Activated naive CD8-positive, alpha-beta T cell treated with anti-CD3 and anti-CD28 coated beads, Interleukin-2, amount 10 ng/mL, durations not matched to agents 7 days and 5 days (primary cell): Measurements from ENCODE around the gene TAF15. TPM values are rescaled to one million over a fixed set of nuclear protein-coding genes. Genes with fewer than 3 reads are reported as not detected.

Experiments used
- ATAC-seq: fragments of 150-1000 bp; cut with Tn5 transposase; one replicate; pipeline ENCODE4 v1.10.0; 2021; ENCODE audit warnings: low read depth, moderate library complexity
- POLR2A ChIA-PET: fragments of 350-600 bp; sonication (Branson Sonifier 250); formaldehyde crosslinking; loops from one replicate; lab custom pipeline; 2021; ENCODE audit warnings: antibody characterized with exemption; lab: Charles Lee
- DNase-seq: peaks from one replicate; pipeline ENCODE4 v3.0.0; 2021
- H3K27ac Mint-ChIP-seq: one replicate; pipeline ENCODE4 v1.8.0; 2022; ENCODE audit warnings: mild to moderate bottlenecking, mixed read lengths
- H3K27me3 Mint-ChIP-seq: one replicate; pipeline ENCODE4 v1.8.0; 2022; ENCODE audit warnings: mild to moderate bottlenecking, moderate library complexity, mixed read lengths
- H3K36me3 Mint-ChIP-seq: one replicate; pipeline ENCODE4 v1.8.0; 2021; ENCODE audit warnings: mild to moderate bottlenecking, mixed read lengths
- H3K4me1 Mint-ChIP-seq: one replicate; pipeline ENCODE4 v1.8.0; 2021; ENCODE audit warnings: mixed read lengths
- H3K4me3 Mint-ChIP-seq: one replicate; pipeline ENCODE4 v1.8.0; 2022; ENCODE audit warnings: mild to moderate bottlenecking, moderate library complexity, mixed read lengths
- H3K9me3 Mint-ChIP-seq: one replicate; pipeline ENCODE4 v1.8.0; 2021; ENCODE audit warnings: mixed read lengths
- total RNA-seq, 2 experiments: library from RNA; stranded (reverse); gene quantifications; one replicate each; pipeline ENCODE4 v1.2.3, GENCODE V29; 2021

The TAF15 gene
- total RNA-seq, 2 experiments from 2014 or later = 291 to 299 TPM

- H3K9me3 Mint-ChIP-seq = no peaks in the 10 kb centered on the region
- ATAC-seq = no peak
- no peak overlapping the region for H3K27ac Mint-ChIP-seq
- H3K36me3 Mint-ChIP-seq = no peaks in the 10 kb centered on the region
- peaks cover 64% of the 10 kb centered on the region for H3K27me3 Mint-ChIP-seq
- H3K4me1 Mint-ChIP-seq = peaks cover 16% of the 10 kb centered on the region
- POLR2A ChIA-PET = interaction anchor here (2.3 kb wide), 1 partner anchor 29 kb away, joined by 9 read pairs; no protein-coding TSS in a partner anchor
- DNase-seq = no peak
- no peak overlapping the region for H3K4me3 Mint-ChIP-seq
These were observed 16.0 kb upstream of the TAF15 start for GRCh38 chr17:35793257-35793656.

- peaks cover 12% of the 10 kb centered on the region for H3K4me1 Mint-ChIP-seq
- no peaks in the 10 kb centered on the region for H3K36me3 Mint-ChIP-seq
- DNase-seq (peak; percentile 66), ATAC-seq (peak; percentile 82)
- H3K27ac Mint-ChIP-seq = no peak within 1 kb of the TSS
- H3K4me3 Mint-ChIP-seq = peak within 1 kb of the TSS; percentile 76
- POLR2A ChIA-PET = interaction anchor here (0.5 to 4.0 kb wide), 5 partner anchors 9 to 205 kb away, joined by 3 to 21 read pairs (median 3); partner anchors contain the start of genes C17orf50 and TAF15
- no peaks in the 10 kb centered on the region for H3K9me3 Mint-ChIP-seq
- H3K27me3 Mint-ChIP-seq = peaks cover 64% of the 10 kb centered on the region
These were observed 14.0 kb upstream of the TAF15 start, which contains the start of gene MMP28 for GRCh38 chr17:35795007-35795870. TSS of gene MMP28 (minus strand) at chr17:35795641. CDS start at chr17:35795377, 264 bp downstream.

GRCh38 chr17:35795871-35796265 lies 13.4 kb upstream of the TAF15 start:
- peaks cover 13% of the 10 kb centered on the region for H3K4me1 Mint-ChIP-seq
- no peak for ATAC-seq
- peak overlapping the region; percentile 76 for H3K4me3 Mint-ChIP-seq
- no peak overlapping the region for H3K27ac Mint-ChIP-seq
- DNase-seq = no peak
- POLR2A ChIA-PET = interaction anchor here (0.7 to 4.0 kb wide), 3 partner anchors 9 to 205 kb away, joined by 3 to 21 read pairs (median 4); partner anchors contain the start of gene TAF15
- peaks cover 59% of the 10 kb centered on the region for H3K27me3 Mint-ChIP-seq
- no peaks in the 10 kb centered on the region for H3K36me3 Mint-ChIP-seq
- H3K9me3 Mint-ChIP-seq = no peaks in the 10 kb centered on the region

- Mint-ChIP-seq H3K27ac (no peak overlapping the region), H3K4me3 (no peak overlapping the region), H3K36me3 (no peaks in the 10 kb centered on the region), H3K4me1 (peaks cover 22% of the 10 kb centered on the region), H3K9me3 (no peaks in the 10 kb centered on the region), H3K27me3 (peaks cover 58% of the 10 kb centered on the region)
- ATAC-seq (no peak), DNase-seq (no peak)
- POLR2A ChIA-PET = interaction anchor here (4.0 kb wide), 1 partner anchor 12 kb away, joined by 21 read pairs; the partner anchor contains the start of gene TAF15
These were observed 12.3 kb upstream of the TAF15 start for GRCh38 chr17:35796942-35797341.

- Mint-ChIP-seq H3K4me3 (no peak overlapping the region), H3K9me3 (no peaks in the 10 kb centered on the region), H3K36me3 (no peaks in the 10 kb centered on the region), H3K4me1 (peaks cover 23% of the 10 kb centered on the region), H3K27ac (no peak overlapping the region), H3K27me3 (peaks cover 54% of the 10 kb centered on the region)
- POLR2A ChIA-PET = interaction anchor here (4.0 kb wide), 1 partner anchor 12 kb away, joined by 21 read pairs; the partner anchor contains the start of gene TAF15
- ATAC-seq = no peak
- DNase-seq = no peak
These were observed 11.9 kb upstream of the TAF15 start for GRCh38 chr17:35797370-35797769.

GRCh38 chr17:35797918-35798317 lies 11.4 kb upstream of the TAF15 start:
- Mint-ChIP-seq H3K4me3 (no peak overlapping the region), H3K27me3 (peaks cover 50% of the 10 kb centered on the region), H3K9me3 (no peaks in the 10 kb centered on the region), H3K27ac (no peak overlapping the region), H3K4me1 (peaks cover 23% of the 10 kb centered on the region), H3K36me3 (no peaks in the 10 kb centered on the region)
- DNase-seq (no peak), ATAC-seq (no peak)
- POLR2A ChIA-PET = interaction anchor here (4.0 kb wide), 1 partner anchor 11 kb away, joined by 21 read pairs; the partner anchor contains the start of gene TAF15

- DNase-seq (no peak), ATAC-seq (no peak)
- no peaks in the 10 kb centered on the region for H3K9me3 Mint-ChIP-seq
- H3K36me3 Mint-ChIP-seq = no peaks in the 10 kb centered on the region
- H3K27ac Mint-ChIP-seq = no peak overlapping the region
- peaks cover 20% of the 10 kb centered on the region for H3K4me1 Mint-ChIP-seq
- no peak overlapping the region for H3K4me3 Mint-ChIP-seq
- POLR2A ChIA-PET = interaction anchor here (0.9 kb wide), 1 partner anchor 9 kb away, joined by 5 read pairs; the partner anchor contains the start of gene TAF15
- peaks cover 30% of the 10 kb centered on the region for H3K27me3 Mint-ChIP-seq
These were observed 9.3 kb upstream of the TAF15 start for GRCh38 chr17:35799942-35800341.

- POLR2A ChIA-PET = interaction anchor here (0.6 kb wide), 1 partner anchor 39 kb away, joined by 3 read pairs; no protein-coding TSS in a partner anchor
- no peaks in the 10 kb centered on the region for H3K9me3 Mint-ChIP-seq
- DNase-seq (peak; percentile 40), ATAC-seq (peak; percentile 37)
- H3K36me3 Mint-ChIP-seq = no peaks in the 10 kb centered on the region
- H3K4me3 Mint-ChIP-seq = peak overlapping the region; percentile 66
- H3K4me1 Mint-ChIP-seq = peaks cover 19% of the 10 kb centered on the region
- H3K27me3 Mint-ChIP-seq = peaks cover 18% of the 10 kb centered on the region
- H3K27ac Mint-ChIP-seq = peak overlapping the region; percentile 65
These were observed 7.6 kb upstream of the TAF15 start for GRCh38 chr17:35801583-35802224.

GRCh38 chr17:35804658-35805192 lies 4.6 kb upstream of the TAF15 start:
- peak overlapping the region; percentile 77 for H3K27ac Mint-ChIP-seq
- no peaks in the 10 kb centered on the region for H3K9me3 Mint-ChIP-seq
- H3K4me1 Mint-ChIP-seq = peaks cover 40% of the 10 kb centered on the region
- POLR2A ChIA-PET = interaction anchor here (0.7 to 2.3 kb wide), 3 partner anchors 10 to 44 kb away, joined by 3 to 21 read pairs (median 3); partner anchors contain the start of gene MMP28
- H3K27me3 Mint-ChIP-seq = no peaks in the 10 kb centered on the region
- H3K36me3 Mint-ChIP-seq = no peaks in the 10 kb centered on the region
- H3K4me3 Mint-ChIP-seq = no peak overlapping the region
- no peak for DNase-seq
- ATAC-seq = peak; percentile 44

- ATAC-seq (no peak), DNase-seq (no peak)
- Mint-ChIP-seq H3K4me3 (peak overlapping the region; percentile 93), H3K36me3 (no peaks in the 10 kb centered on the region), H3K4me1 (peaks cover 37% of the 10 kb centered on the region), H3K27me3 (no peaks in the 10 kb centered on the region), H3K27ac (peak overlapping the region; percentile 99), H3K9me3 (no peaks in the 10 kb centered on the region)
- POLR2A ChIA-PET = interaction anchor here (1.8 to 3.7 kb wide), 6 partner anchors 12 to 567 kb away, joined by 5 to 70 read pairs (median 14); partner anchors contain the start of genes AP2B1, MMP28 and PEX12
These were observed 1.7 kb upstream of the TAF15 start for GRCh38 chr17:35807371-35808144.

GRCh38 chr17:35808240-35808961 lies 883 bp upstream of the TAF15 start:
- H3K9me3 Mint-ChIP-seq = no peaks in the 10 kb centered on the region
- DNase-seq (no peak), ATAC-seq (no peak)
- POLR2A ChIA-PET = interaction anchor here (0.7 to 3.7 kb wide), 37 partner anchors 8 to 689 kb away, joined by 3 to 70 read pairs (median 5); partner anchors contain the start of genes AP2B1, C17orf50, MMP28 and PEX12
- no peaks in the 10 kb centered on the region for H3K27me3 Mint-ChIP-seq
- H3K4me3 Mint-ChIP-seq = peak overlapping the region; percentile 93
- peak overlapping the region; percentile 99 for H3K27ac Mint-ChIP-seq
- peaks cover 41% of the 10 kb centered on the region for H3K4me1 Mint-ChIP-seq
- no peaks in the 10 kb centered on the region for H3K36me3 Mint-ChIP-seq
